Naive thymus-derived CD8-positive, alpha-beta T cell (primary cell): Measurements from ENCODE around the gene POTEC. TPM values are rescaled to one million over a fixed set of nuclear protein-coding genes. Genes with fewer than 3 reads are reported as not detected.
"Not testable (repeated sequence)": the region's sequence is repeated elsewhere in the genome, so short reads cannot be mapped to it uniquely, and the experiment has no call there.

Experiments used
- ATAC-seq, 2 donors: fragments of 150-1000 bp; cut with Tn5 transposase in 1 of 2; sonication (Bioruptor Pico), chemical (Tn5 transposase) in 1 of 2; 1 replicate in 1 of 2; 2 replicates in 1 of 2; pipeline ENCODE4 v1.10.0; 2021; ENCODE audit warnings: mild to moderate bottlenecking in 2 of 2, moderate library complexity in 2 of 2
- POLR2A ChIA-PET: fragments of 350-600 bp; sonication (Branson Sonifier 250); formaldehyde crosslinking; loops from one replicate; lab custom pipeline; 2021; ENCODE audit warnings: antibody characterized with exemption; lab: Charles Lee
- DNase-seq, 10 donors: peaks; one replicate each; pipeline versions ENCODE4 v3.0.0 to v3.0.0-alpha.2; 2020 to 2022
- H3K27ac Mint-ChIP-seq, 10 donors: one replicate each; pipeline ENCODE4 v1.8.0; 2020 to 2022; ENCODE audit warnings: mild to moderate bottlenecking in 10 of 10, mixed read lengths in 10 of 10, moderate library complexity in 4 of 10, inconsistent platforms in 1 of 10
- H3K27me3 Mint-ChIP-seq, 5 donors: one replicate each; pipeline ENCODE4 v1.8.0; 2021 to 2022; ENCODE audit warnings: mixed read lengths in 5 of 5
- H3K36me3 Mint-ChIP-seq, 3 donors: one replicate each; pipeline ENCODE4 v1.8.0; 2020 to 2022; ENCODE audit warnings: mixed read lengths in 3 of 3, mild to moderate bottlenecking in 2 of 3, inconsistent platforms in 1 of 3
- H3K4me1 Mint-ChIP-seq, 4 donors: one replicate each; pipeline ENCODE4 v1.8.0; 2021 to 2022; ENCODE audit warnings: mixed read lengths in 4 of 4
- H3K4me3 Mint-ChIP-seq, 10 donors: one replicate each; pipeline ENCODE4 v1.8.0; 2020 to 2022; ENCODE audit warnings: mild to moderate bottlenecking in 10 of 10, mixed read lengths in 10 of 10, moderate library complexity in 6 of 10, inconsistent platforms in 1 of 10
- H3K9me3 Mint-ChIP-seq, 9 donors: one replicate each; pipeline ENCODE4 v1.8.0; 2020 to 2022; ENCODE audit warnings: mixed read lengths in 9 of 9, mild to moderate bottlenecking in 3 of 9, inconsistent platforms in 1 of 9, moderate library complexity in 1 of 9
- polyA plus RNA-seq, 3 donors: library from polyadenylated mRNA; unstranded; fragments of 300-500 nt; fragmentation: Illumina TruSeq; gene quantifications; one replicate each; pipeline ENCODE4 v1.2.3, GENCODE V29; 2021
- total RNA-seq, 8 experiments: library from RNA in 2 of 8; stranded (reverse) in 2 of 8; gene quantifications; one replicate each; pipeline ENCODE4 v1.2.3 and lab custom pipeline; 2021 to 2026

POTEC gene
- total and polyA plus RNA-seq, 5 experiments from 2014 or later, result not detected

DNA sequence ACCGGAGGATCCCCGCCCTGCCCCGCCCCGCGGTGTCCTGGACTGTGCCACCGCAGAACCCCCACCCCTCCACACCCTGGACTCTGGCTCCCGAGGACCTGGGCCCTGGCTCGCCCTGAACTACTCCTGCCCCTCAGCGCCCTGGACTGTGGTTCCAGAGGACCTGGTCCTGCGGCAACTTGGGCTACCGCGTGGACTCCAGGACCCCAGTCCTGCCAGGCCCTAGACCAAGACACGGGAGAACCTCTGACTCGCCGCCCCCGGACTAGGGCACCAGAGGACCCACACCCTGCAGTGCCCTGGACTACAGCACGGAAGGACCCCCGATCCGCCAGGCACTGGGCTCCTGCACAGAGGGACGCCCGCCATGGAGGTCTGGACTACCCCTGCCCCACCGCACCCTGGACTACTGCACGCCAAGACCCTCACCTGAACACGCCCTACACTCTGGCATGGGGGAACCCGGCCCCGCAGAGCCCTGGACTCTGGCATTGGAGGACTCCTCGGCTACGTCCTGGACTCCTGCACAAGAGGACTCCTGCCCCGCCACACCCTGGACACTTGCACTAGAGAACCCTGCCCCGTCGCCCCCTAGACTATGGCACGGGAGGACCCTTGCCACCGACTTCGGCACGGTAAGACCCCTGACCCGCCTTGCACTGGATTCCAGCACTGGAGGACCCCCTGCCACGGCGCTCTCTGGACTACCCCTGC is 69.2 kb downstream of the POTEC start:
- H3K4me1 Mint-ChIP-seq, H3K9me3 Mint-ChIP-seq, H3K27ac Mint-ChIP-seq, H3K27me3 Mint-ChIP-seq, ATAC-seq, DNase-seq, H3K4me3 Mint-ChIP-seq, POLR2A ChIA-PET, H3K36me3 Mint-ChIP-seq: not testable (repeated sequence)

- H3K27ac Mint-ChIP-seq, DNase-seq, H3K27me3 Mint-ChIP-seq, ATAC-seq, H3K4me3 Mint-ChIP-seq, H3K9me3 Mint-ChIP-seq, H3K36me3 Mint-ChIP-seq, H3K4me1 Mint-ChIP-seq, POLR2A ChIA-PET: not testable (repeated sequence)
These were observed 70.0 kb downstream of the POTEC start for GRCh38 chr18:14473250-14474006.

DNA sequence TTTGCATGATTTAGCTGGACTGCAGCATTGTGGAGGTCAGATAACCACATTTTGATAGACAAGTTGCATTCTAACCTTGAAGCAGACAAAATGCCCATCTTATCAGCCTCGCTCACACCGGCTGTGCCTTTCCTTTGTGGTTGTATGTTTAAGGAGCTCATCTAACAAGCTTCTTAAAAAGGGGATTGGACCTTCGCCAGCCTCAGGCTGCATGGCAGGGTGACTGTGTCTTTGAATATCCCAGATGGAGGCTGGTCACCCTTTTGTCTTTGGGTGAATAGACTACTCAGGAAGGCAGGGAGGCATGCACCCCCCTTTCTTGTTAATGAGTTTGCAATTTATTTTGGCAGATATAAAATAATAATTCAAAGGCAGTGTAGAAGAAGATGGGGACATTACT is 72.1 kb downstream of the POTEC start:
- H3K27me3 Mint-ChIP-seq, H3K4me1 Mint-ChIP-seq, H3K36me3 Mint-ChIP-seq, ATAC-seq, DNase-seq, H3K27ac Mint-ChIP-seq, H3K9me3 Mint-ChIP-seq, H3K4me3 Mint-ChIP-seq, POLR2A ChIA-PET: not testable (repeated sequence)

DNA sequence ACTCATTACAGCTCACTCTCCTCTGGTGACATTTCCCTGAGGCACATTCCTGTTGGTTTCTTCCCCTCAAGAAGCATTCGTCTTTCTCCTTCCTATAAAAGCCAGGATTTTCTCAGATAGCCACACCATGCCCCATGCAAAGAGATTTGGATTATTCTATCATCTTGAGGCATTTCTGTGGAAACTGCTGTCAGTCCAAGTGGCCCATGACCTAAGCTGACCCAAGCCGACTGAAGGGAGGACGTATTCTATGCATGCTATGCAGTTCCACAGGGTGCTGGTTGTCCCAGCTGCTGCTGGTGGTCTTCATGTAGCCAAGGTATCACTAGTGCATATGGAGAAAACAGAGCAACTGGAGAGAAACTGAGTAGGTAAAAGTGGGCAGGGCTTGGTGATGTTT is 73.0 kb downstream of the POTEC start:
- DNase-seq, H3K27me3 Mint-ChIP-seq, H3K27ac Mint-ChIP-seq, H3K4me3 Mint-ChIP-seq, POLR2A ChIA-PET, H3K36me3 Mint-ChIP-seq, ATAC-seq, H3K9me3 Mint-ChIP-seq, H3K4me1 Mint-ChIP-seq: not testable (repeated sequence)

GRCh38 chr18:14470046-14470445 is 73.4 kb downstream of the POTEC start:
- H3K27ac Mint-ChIP-seq, H3K4me3 Mint-ChIP-seq, H3K27me3 Mint-ChIP-seq, POLR2A ChIA-PET, H3K9me3 Mint-ChIP-seq, DNase-seq, H3K36me3 Mint-ChIP-seq, H3K4me1 Mint-ChIP-seq, ATAC-seq: not testable (repeated sequence)

DNA sequence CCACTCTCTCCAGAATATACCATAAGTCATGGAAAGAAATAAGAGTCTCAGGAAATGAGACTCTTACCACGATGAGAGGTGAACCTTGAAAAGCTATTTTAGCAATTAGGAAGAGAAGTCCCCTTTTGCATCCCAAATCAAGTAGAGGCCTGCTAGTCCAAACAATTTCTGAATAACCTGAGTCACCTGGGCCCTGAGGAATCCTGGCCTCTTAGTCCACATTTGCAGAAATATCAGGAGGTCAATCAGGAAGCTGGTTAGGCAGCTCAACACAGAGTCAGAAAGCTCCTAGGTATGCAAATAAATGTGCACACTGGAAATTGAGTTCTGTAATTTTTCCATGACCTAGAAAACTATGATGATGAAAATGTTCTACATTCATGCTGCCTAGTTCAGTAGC is 77.4 kb downstream of the POTEC start:
- H3K27ac Mint-ChIP-seq, H3K4me3 Mint-ChIP-seq, H3K27me3 Mint-ChIP-seq, POLR2A ChIA-PET, ATAC-seq, H3K4me1 Mint-ChIP-seq, H3K36me3 Mint-ChIP-seq, DNase-seq: not testable (repeated sequence)
- H3K9me3 Mint-ChIP-seq, result peaks cover 0 to 14% (median 6%) of the 10 kb centered on the region in 9 donors

Other genes starting within 250 kb of the POTEC start
- not detected for gene ANKRD30B, start 204.6 kb upstream of the POTEC start, total RNA-seq
- not detected for gene ANKRD30B, start 204.6 kb upstream of the POTEC start, polyA plus RNA-seq